Measurements from ENCODE around the gene SFXN5.

Gene SFXN5

DNA sequence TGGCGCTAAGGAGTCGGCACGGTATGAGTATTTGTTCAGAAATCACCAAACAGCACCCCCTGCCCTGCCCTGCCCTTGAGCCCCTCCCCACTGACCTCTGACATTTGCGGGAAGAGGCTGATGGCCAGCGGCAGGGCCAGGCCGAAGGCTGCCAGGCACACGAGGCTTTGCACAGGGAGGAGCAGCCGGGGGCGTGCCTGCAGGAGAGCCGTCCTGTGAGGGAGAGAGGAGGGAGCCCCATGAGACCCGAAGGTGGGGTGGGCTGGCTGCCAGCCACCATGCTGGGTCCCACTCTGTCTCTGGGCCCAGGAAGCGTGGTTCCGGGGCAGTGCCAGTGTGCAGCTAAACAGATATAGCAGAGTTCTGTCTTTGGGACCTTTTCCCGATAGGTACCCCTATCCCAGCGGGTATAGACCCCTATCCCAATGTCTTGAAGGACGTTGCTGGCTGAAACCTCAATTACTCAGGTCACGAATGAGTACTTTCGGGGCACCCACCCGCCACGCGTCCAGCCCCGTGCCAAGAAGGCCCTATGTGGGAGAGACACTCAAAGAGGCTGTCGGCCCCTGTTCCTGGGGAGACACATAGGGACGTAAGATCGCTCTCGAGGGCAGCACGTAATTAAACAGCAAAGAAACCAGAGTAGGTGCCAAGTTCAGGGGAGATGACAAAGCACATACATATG is 110.3 kb downstream of the SFXN5 start:
- POLR2A ChIA-PET = no interaction called here
- CTCF ChIA-PET = interaction anchor here (1.0 to 6.8 kb wide), 4 partner anchors 14 to 216 kb away, joined by 3 to 40 read pairs (median 8); no protein-coding TSS in a partner anchor
- TF ChIP-seq, protein P1, sequence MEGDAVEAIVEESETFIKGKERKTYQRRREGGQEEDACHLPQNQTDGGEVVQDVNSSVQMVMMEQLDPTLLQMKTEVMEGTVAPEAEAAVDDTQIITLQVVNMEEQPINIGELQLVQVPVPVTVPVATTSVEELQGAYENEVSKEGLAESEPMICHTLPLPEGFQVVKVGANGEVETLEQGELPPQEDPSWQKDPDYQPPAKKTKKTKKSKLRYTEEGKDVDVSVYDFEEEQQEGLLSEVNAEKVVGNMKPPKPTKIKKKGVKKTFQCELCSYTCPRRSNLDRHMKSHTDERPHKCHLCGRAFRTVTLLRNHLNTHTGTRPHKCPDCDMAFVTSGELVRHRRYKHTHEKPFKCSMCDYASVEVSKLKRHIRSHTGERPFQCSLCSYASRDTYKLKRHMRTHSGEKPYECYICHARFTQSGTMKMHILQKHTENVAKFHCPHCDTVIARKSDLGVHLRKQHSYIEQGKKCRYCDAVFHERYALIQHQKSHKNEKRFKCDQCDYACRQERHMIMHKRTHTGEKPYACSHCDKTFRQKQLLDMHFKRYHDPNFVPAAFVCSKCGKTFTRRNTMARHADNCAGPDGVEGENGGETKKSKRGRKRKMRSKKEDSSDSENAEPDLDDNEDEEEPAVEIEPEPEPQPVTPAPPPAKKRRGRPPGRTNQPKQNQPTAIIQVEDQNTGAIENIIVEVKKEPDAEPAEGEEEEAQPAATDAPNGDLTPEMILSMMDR (IDR thresholded peaks at IDR 0.05; ENCODE audit: insufficient read depth, low read length, missing control alignments) = no peak

DNA sequence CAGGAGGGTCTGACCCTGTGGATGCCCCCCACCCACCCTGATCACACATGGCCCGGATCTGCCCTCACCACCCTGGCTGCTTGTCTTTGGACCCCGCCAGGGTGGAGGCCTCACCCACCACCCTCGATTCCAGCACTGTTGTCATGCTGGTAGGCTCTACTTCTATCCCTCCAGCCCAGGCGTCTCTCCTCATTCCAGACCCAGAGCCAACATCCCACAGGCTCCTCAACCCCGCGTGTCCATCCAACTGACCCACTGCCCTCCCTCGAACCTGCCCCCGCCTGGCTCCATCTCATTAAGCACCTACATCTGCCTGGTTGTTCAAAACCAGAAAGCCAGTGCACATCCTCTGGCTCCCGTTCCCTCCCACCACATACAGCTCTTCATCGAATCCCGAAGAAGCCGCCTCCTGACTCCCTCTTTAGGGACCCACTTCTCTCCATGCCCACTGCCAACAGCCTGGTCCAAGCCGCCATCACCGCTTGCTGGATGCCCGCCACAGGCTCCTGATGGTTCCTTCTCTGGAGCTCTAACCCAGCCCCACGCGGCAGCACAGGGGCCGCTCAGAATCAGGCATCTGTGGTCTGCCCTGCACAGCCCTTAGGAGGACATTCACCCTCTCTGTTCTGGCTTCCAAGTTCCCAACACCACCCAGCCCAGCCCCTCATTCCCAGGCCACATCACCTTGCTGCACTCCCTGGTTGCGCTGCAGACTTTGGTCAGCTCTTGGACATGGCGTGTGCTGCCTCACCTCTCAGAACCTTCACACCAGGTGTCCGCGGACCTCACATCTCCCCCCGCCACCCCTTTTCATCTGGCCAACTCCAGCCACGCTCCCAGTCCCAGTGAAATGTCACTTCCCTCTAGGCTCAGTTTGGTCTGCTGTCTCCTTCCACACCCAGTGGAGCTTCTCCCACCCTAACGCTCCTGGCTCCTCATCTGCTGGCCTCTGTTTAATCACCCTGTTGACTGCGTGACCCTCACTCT is 111.2 kb downstream of the SFXN5 start:
- no peak overlapping the region for H3K4me3 ChIP-seq (ENCODE audit: low read depth, low read length)
- no peak for DNase-seq (ENCODE audit: low read depth, low spot score)
- ChIA-PET POLR2A (no interaction called here), CTCF (interaction anchor here (1.3 to 6.8 kb wide), 3 partner anchors 15 to 67 kb away, joined by 3 to 40 read pairs (median 11); no protein-coding TSS in a partner anchor)
- TF ChIP-seq, protein P1 (IDR thresholded peaks at IDR 0.05; ENCODE audit: insufficient read depth, low read length, missing control alignments) = no peak

More for the DNA sequence above, 110.3 kb downstream of the SFXN5 start:
- H3K4me3 ChIP-seq (ENCODE audit: low read depth, low read length) = no peak overlapping the region
- no peak for DNase-seq (ENCODE audit: low read depth, low spot score)

DNA sequence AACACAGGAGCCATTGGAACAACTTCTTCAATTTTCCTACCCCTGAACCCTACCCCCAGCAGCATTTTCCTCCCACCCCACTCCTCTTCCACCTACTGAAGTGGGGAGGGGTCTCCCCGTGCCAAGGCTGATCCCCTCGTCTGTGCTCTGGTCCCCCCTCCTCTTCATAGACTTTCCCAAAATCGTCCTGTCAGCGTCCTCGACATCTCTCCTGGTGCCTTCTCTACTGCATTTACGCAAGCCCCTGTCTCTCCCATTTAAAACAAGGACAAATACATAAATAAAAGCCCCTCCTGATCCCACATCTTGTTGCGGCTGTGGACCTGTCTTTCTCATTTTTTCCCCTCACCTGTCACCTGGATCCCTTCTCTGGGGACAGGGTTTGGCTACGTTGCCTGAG is 112.0 kb downstream of the SFXN5 start:
- ChIA-PET CTCF (interaction anchor here (1.3 to 6.8 kb wide), 3 partner anchors 15 to 66 kb away, joined by 3 to 40 read pairs (median 11); no protein-coding TSS in a partner anchor), POLR2A (no interaction called here)
- no peak overlapping the region for H3K4me3 ChIP-seq (ENCODE audit: low read depth, low read length)
- TF ChIP-seq, protein P1 (IDR thresholded peaks at IDR 0.05; ENCODE audit: insufficient read depth, low read length, missing control alignments) = no peak
- no peak for DNase-seq (ENCODE audit: low read depth, low spot score)

DNA sequence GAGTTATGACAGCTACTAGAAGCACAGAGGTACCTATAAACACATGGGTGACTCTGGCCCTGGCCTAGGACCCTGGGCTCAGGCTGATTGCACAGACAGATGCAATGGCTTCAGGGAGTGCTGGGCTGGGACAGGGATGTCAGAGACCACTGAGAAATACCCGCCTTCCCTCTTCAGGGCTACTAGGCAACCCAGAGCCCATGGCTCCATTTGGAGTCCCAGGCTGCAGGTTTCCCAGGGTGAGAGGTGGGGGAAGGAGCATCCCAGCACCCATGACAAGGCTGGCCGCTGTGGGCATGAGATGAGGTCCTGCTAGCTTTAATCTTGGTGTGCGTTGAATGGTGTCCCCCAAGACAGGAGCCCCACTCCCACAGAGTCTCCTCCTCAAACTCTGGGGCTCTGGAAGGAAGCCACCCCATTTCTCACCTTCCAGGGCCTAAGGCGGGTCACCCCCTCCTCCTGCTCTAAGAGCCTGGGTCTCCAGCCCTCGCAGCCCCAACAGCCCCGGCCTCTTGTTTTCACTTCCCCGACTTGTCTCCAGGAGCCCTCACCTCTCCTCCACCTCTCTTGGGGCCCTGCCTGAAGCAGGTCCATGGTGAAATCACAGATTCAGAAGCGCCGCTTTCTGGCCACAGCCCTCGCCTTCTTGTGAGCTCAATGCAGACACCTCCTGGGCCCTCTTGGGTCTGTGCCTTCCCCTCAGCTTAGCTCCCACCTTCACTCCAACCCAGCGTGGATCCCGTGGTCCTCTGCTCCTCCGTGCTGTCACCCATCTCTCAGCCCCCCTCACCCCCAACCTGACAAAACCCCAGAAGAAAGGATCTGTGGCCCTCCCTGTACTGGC is 112.7 kb downstream of the SFXN5 start:
- POLR2A ChIA-PET = no interaction called here
- H3K4me3 ChIP-seq (ENCODE audit: low read depth, low read length) = no peak overlapping the region
- no peak for DNase-seq (ENCODE audit: low read depth, low spot score)
- TF ChIP-seq, protein P1 (IDR thresholded peaks at IDR 0.05; ENCODE audit: insufficient read depth, low read length, missing control alignments) = no peak
- CTCF ChIA-PET = interaction anchor here (1.3 kb wide), 1 partner anchor 16 kb away, joined by 6 read pairs; no protein-coding TSS in a partner anchor

DNA sequence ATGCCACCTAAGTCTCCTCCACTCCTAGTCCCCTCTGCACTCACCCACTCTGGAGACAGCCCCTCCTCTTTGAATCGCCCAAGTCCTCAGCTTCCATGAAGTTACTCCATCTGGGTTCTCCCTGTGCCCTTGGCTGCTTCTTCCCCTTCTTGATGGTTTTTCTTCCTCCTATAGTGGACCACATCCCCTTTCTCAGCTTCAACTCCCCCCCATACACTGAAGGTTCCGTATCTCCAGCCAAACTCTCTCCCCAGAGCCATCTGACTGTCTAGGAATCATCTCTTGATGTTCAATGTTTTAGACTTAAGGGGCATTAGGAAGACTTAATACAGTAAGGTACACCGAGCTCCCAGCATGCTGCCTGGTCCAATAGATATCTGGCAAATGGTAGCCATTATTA is 114.6 kb downstream of the SFXN5 start:
- DNase-seq (ENCODE audit: low read depth, low spot score) = no peak
- CTCF ChIA-PET = interaction anchor here (0.8 to 7.6 kb wide), 4 partner anchors 16 to 64 kb away, joined by 3 to 60 read pairs (median 4); no protein-coding TSS in a partner anchor
- POLR2A ChIA-PET = no interaction called here
- H3K4me3 ChIP-seq (ENCODE audit: low read depth, low read length) = no peak overlapping the region
- TF ChIP-seq, protein P1 (IDR thresholded peaks at IDR 0.05; ENCODE audit: insufficient read depth, low read length, missing control alignments) = no peak

Measured in AG04449 (cell line).